T-helper 22 cell (primary cell): ENCODE results near the gene RASSF10.
A peak's percentile ranks its signal among the peaks of the same experiment; 100 is the strongest.

Source experiments
- DNase-seq: peaks from one replicate; pipeline ENCODE4 v3.0.0-alpha.2; 2020; ENCODE audit warnings: low read depth

Gene RASSF10

GRCh38 chr11:13008625-13009475 is at the start of gene RASSF10:
TSS of gene RASSF10 (plus strand) at chr11:13009316. CDS start at chr11:13009577, 261 bp downstream.
- no peak for DNase-seq

GRCh38 chr11:12961615-12962014 is 47.5 kb upstream of the RASSF10 start:
- no peak for DNase-seq

- no peak for DNase-seq
Measured at GRCh38 chr11:12962306-12962705, 46.8 kb upstream of the RASSF10 start.

GRCh38 chr11:12963051-12963450 is 46.1 kb upstream of the RASSF10 start:
- no peak for DNase-seq

- peak; percentile 13 for DNase-seq
Measured at GRCh38 chr11:12963792-12964536, 45.2 kb upstream of the RASSF10 start.

- DNase-seq: no peak
Measured at GRCh38 chr11:12964650-12965049, 44.5 kb upstream of the RASSF10 start.

- DNase-seq: no peak
Measured at GRCh38 chr11:12966002-12966401, 43.1 kb upstream of the RASSF10 start.

- no peak for DNase-seq
Measured at GRCh38 chr11:12968101-12968500, 41.0 kb upstream of the RASSF10 start.

GRCh38 chr11:12968826-12969225 is 40.3 kb upstream of the RASSF10 start:
- DNase-seq: no peak

- DNase-seq: no peak
Measured at GRCh38 chr11:12971955-12972354, 37.2 kb upstream of the RASSF10 start.

GRCh38 chr11:12973528-12974181 is 35.5 kb upstream of the RASSF10 start:
- DNase-seq: no peak

GRCh38 chr11:12975195-12975594 is 33.9 kb upstream of the RASSF10 start:
- no peak for DNase-seq

GRCh38 chr11:12979928-12980689 is 29.0 kb upstream of the RASSF10 start:
- DNase-seq: no peak

GRCh38 chr11:12981676-12982522 is 27.2 kb upstream of the RASSF10 start:
- no peak for DNase-seq

- DNase-seq: no peak
Measured at GRCh38 chr11:12983336-12983735, 25.8 kb upstream of the RASSF10 start.

GRCh38 chr11:12986194-12986898 is 22.8 kb upstream of the RASSF10 start:
- no peak for DNase-seq

- DNase-seq: no peak
Measured at GRCh38 chr11:12989428-12990161, 19.5 kb upstream of the RASSF10 start.

GRCh38 chr11:12990162-12990480 is 19.0 kb upstream of the RASSF10 start:
- DNase-seq: no peak

GRCh38 chr11:12991426-12991825 is 17.7 kb upstream of the RASSF10 start:
- DNase-seq: no peak

GRCh38 chr11:12993626-12994025 is 15.5 kb upstream of the RASSF10 start:
- DNase-seq: no peak
